H1 (cell line): Measurements from ENCODE around the gene ZNF660. TPM values are rescaled to one million over a fixed set of nuclear protein-coding genes. Genes with fewer than 3 reads are reported as not detected.
"Not testable (repeated sequence)": the region's sequence is repeated elsewhere in the genome, so short reads cannot be mapped to it uniquely, and the experiment has no call there.

Experiments used
- CTCF ChIA-PET: fragments of 300-600 bp; sonication (Branson Sonifier 250); formaldehyde crosslinking; loops from one replicate; lab custom pipeline; 2021; ENCODE audit not compliant: partially characterized antibody; lab: Charles Lee
- POLR2A ChIA-PET: fragments of 300-600 bp; sonication (Branson Sonifier 250); formaldehyde crosslinking; loops from one replicate; lab custom pipeline; 2021; ENCODE audit warnings: inconsistent platforms; ENCODE audit not compliant: partially characterized antibody; lab: Charles Lee
- DNase-seq, 2 experiments: peaks; one replicate each; pipeline versions ENCODE4 v3.0.0 to v3.0.0-alpha.2; 2010 to 2022; ENCODE audit warnings: low spot score in 2 of 2, low read depth in 1 of 2, mixed read lengths in 1 of 2
- FAIRE-seq: peaks from 2 replicates; lab custom pipeline; 2011; peaks lifted over from hg19 to GRCh38; lab: Jason Lieb, UNC
- H2AFZ ChIP-seq: 2 replicates; pipeline ENCODE4 v1.8.1; 2012; ENCODE audit warnings: low read length, inconsistent platforms
- H2AK5ac ChIP-seq: 2 replicates; pipeline ENCODE4 v1.6.1; 2013; ENCODE audit warnings: low read depth, low read length
- H2BK120ac ChIP-seq: replicated peaks from 2 replicates; pipeline ENCODE3; 2013; ENCODE audit warnings: low read depth, low read length, inconsistent platforms
- H2BK12ac ChIP-seq: 2 replicates; pipeline ENCODE4 v1.6.1; 2013; ENCODE audit warnings: low read depth, low read length
- H2BK15ac ChIP-seq: 2 replicates; pipeline ENCODE4 v1.6.1; 2013; ENCODE audit warnings: low read length
- H2BK20ac ChIP-seq: 2 replicates; pipeline ENCODE4 v1.6.1; 2013; ENCODE audit warnings: low read length
- H2BK5ac ChIP-seq: 2 replicates; pipeline ENCODE4 v1.6.1; 2013; ENCODE audit warnings: low read depth, low read length
- H3K14ac ChIP-seq: 2 replicates; pipeline ENCODE4 v1.6.1; 2013; ENCODE audit warnings: inconsistent platforms; ENCODE audit not compliant: insufficient read length
- H3K18ac ChIP-seq: 2 replicates; pipeline ENCODE4 v1.6.1; 2013; ENCODE audit warnings: low read length; ENCODE audit errors: extremely low read depth
- H3K23ac ChIP-seq: 2 replicates; pipeline ENCODE4 v1.6.1; 2013; ENCODE audit warnings: inconsistent platforms; ENCODE audit not compliant: insufficient read length
- H3K23me2 ChIP-seq: 2 replicates; pipeline ENCODE4 v1.6.1; 2013; ENCODE audit warnings: low read depth, low read length
- H3K27ac ChIP-seq: 2 replicates; pipeline ENCODE4 v1.6.1; 2011; ENCODE audit warnings: low read depth, low read length, inconsistent platforms
- H3K27me3 ChIP-seq, 4 experiments: replicated peaks in 1 of 4; 1 replicate in 1 of 4; 2 replicates in 3 of 4; pipeline versions ENCODE4 v1.6.1 to v1.8.1; 2011 to 2013; ENCODE audit warnings: low read length in 3 of 4, mild to moderate bottlenecking in 3 of 4, inconsistent platforms in 2 of 4, mixed read lengths in 2 of 4, moderate library complexity in 1 of 4; ENCODE audit not compliant: control insufficient read depth in 3 of 4, insufficient read depth in 3 of 4; ENCODE audit errors: extremely low read depth in 1 of 4
- H3K36me3 ChIP-seq, 4 experiments: 2 replicates each; pipeline versions ENCODE4 v1.6.1 to v1.8.1; 2011 to 2013; ENCODE audit warnings: mild to moderate bottlenecking in 4 of 4, low read length in 3 of 4, moderate library complexity in 2 of 4, control low read depth in 1 of 4, inconsistent platforms in 1 of 4; ENCODE audit not compliant: insufficient read depth in 4 of 4, control insufficient read depth in 2 of 4
- H3K4ac ChIP-seq: replicated peaks from 2 replicates; pipeline ENCODE3; 2013; ENCODE audit warnings: low read length, low read depth, mixed read lengths, inconsistent platforms; ENCODE audit not compliant: insufficient read length
- H3K4me1 ChIP-seq, 4 experiments: replicated peaks in 1 of 4; 1 replicate in 1 of 4; 2 replicates in 3 of 4; pipeline versions ENCODE4 v1.6.1 to v1.8.1; 2011 to 2013; ENCODE audit warnings: low read length in 3 of 4, inconsistent platforms in 2 of 4, mixed read lengths in 1 of 4; ENCODE audit not compliant: insufficient read depth in 4 of 4, control insufficient read depth in 3 of 4
- H3K4me2 ChIP-seq, 2 experiments: 2 replicates each; pipeline versions ENCODE4 v1.6.1 to v1.8.1; 2011 to 2013; ENCODE audit warnings: low read depth in 2 of 2, low read length in 2 of 2, control low read depth in 1 of 2, inconsistent platforms in 1 of 2, mild to moderate bottlenecking in 1 of 2; ENCODE audit not compliant: insufficient read depth in 1 of 2
- H3K4me3 ChIP-seq, 4 experiments: fragments of 200-600, 300-600 bp in 1 of 4; sonication (generic), shearing (Covaris generic), sonication (Bioruptor Twin) in 1 of 4; 2 replicates each; pipeline versions ENCODE4 v1.5.1 to v1.8.1; 2011 to 2016; ENCODE audit warnings: low read length in 4 of 4, low read depth in 3 of 4, control low read depth in 2 of 4, inconsistent platforms in 2 of 4, mild to moderate bottlenecking in 2 of 4, mixed read lengths in 1 of 4, moderate library complexity in 1 of 4; ENCODE audit not compliant: insufficient read depth in 2 of 4; ENCODE audit errors: extremely low read depth in 1 of 4
- H3K56ac ChIP-seq: replicated peaks from 2 replicates; pipeline ENCODE3; 2013; ENCODE audit warnings: low read depth, mild to moderate bottlenecking, mixed read lengths, low read length, inconsistent platforms; ENCODE audit not compliant: insufficient read length
- H3K79me1 ChIP-seq: 2 replicates; pipeline ENCODE4 v1.6.1; 2013; ENCODE audit warnings: low read depth, low read length, control low read depth
- H3K79me2 ChIP-seq, 2 experiments: 2 replicates each; pipeline versions ENCODE4 v1.6.1 to v1.8.1; 2012 to 2013; ENCODE audit warnings: low read length in 2 of 2, mild to moderate bottlenecking in 2 of 2, inconsistent platforms in 1 of 2; ENCODE audit not compliant: insufficient read depth in 2 of 2, control insufficient read depth in 1 of 2
- H3K9ac ChIP-seq, 4 experiments: replicated peaks in 1 of 4; 1 replicate in 1 of 4; 2 replicates in 3 of 4; pipeline versions ENCODE4 v1.6.1 to v1.8.1; 2011 to 2013; ENCODE audit warnings: low read depth in 3 of 4, low read length in 3 of 4, control low read depth in 2 of 4, mild to moderate bottlenecking in 2 of 4, moderate library complexity in 2 of 4, inconsistent platforms in 1 of 4; ENCODE audit errors: extremely low read depth in 1 of 4
- H3K9me3 ChIP-seq, 2 experiments: 2 replicates each; pipeline versions ENCODE4 v1.6.1 to v1.8.1; 2012 to 2013; ENCODE audit warnings: mild to moderate bottlenecking in 2 of 2, moderate library complexity in 2 of 2, control low read depth in 1 of 2, inconsistent platforms in 1 of 2, low read depth in 1 of 2, low read length in 1 of 2, mixed read lengths in 1 of 2; ENCODE audit not compliant: insufficient read depth in 2 of 2
- H4K20me1 ChIP-seq, 2 experiments: replicated peaks in 1 of 2; 2 replicates each; pipeline versions ENCODE3 to v1.8.1; 2011 to 2013; ENCODE audit warnings: inconsistent platforms in 2 of 2, low read length in 2 of 2, mild to moderate bottlenecking in 1 of 2; ENCODE audit not compliant: insufficient read depth in 2 of 2, control insufficient read depth in 1 of 2
- H4K5ac ChIP-seq: 2 replicates; pipeline ENCODE4 v1.6.1; 2013; ENCODE audit warnings: low read length, low read depth, mixed read lengths, inconsistent platforms; ENCODE audit not compliant: insufficient read length
- H4K8ac ChIP-seq: 2 replicates; pipeline ENCODE4 v1.8.0; 2013; ENCODE audit warnings: mild to moderate bottlenecking, moderate library complexity, low read length, inconsistent platforms; ENCODE audit not compliant: insufficient read depth; ENCODE audit errors: extremely low read depth
- H4K91ac ChIP-seq: replicated peaks from 2 replicates; pipeline ENCODE3; 2013; ENCODE audit warnings: low read length, mixed read lengths, inconsistent platforms; ENCODE audit not compliant: insufficient read length
- WGBS, 2 experiments: shearing (Covaris generic) in 1 of 2; methylation state at CpG; one replicate each; pipeline versions ENCODE4 v1.1.6 to v1.1.7; 2013 to 2015; ENCODE audit warnings: low lambda C conversion rate in 2 of 2, mixed read lengths in 2 of 2, inconsistent platforms in 1 of 2, low coverage in 1 of 2, missing lambda C conversion rate in 1 of 2; ENCODE audit not compliant: insufficient replicate concordance in 2 of 2, insufficient coverage in 1 of 2, insufficient read length in 1 of 2; ENCODE audit errors: extremely low coverage in 1 of 2, missing lambda C conversion rate in 1 of 2; 5-methylcytosine and 5-hydroxymethylcytosine counted together
- polyA plus RNA-seq, 7 experiments: library from polyadenylated mRNA; depleted of rRNA in 3 of 7; stranded (reverse) in 5 of 7; unstranded in 2 of 7; fragments of >200 nt in 5 of 7; fragments of 200-250 nt in 2 of 7; gene quantifications; 1 replicate in 5 of 7; 2 replicates in 1 of 7; 4 replicates in 1 of 7; pipeline versions ENCODE4 v1.2.1 to v1.2.3, GENCODE V29; 2011 to 2013; ENCODE audit warnings: missing spikeins in 2 of 7, mixed read lengths in 2 of 7
- total RNA-seq: library from RNA; stranded (reverse); fragmentation: NEBNext Ultra II Directional; extraction: Animal tissue kit (Norgen Biotek cat#: 25700); gene quantifications from 2 replicates; pipeline ENCODE4 v1.2.1, GENCODE V29; 2021

The ZNF660 gene
- total and polyA plus RNA-seq, 2 of the 8 experiments (the other 6 are each of a cell fraction or from before 2014, with no cell fraction given), result 3.1 to 13.0 TPM

DNA sequence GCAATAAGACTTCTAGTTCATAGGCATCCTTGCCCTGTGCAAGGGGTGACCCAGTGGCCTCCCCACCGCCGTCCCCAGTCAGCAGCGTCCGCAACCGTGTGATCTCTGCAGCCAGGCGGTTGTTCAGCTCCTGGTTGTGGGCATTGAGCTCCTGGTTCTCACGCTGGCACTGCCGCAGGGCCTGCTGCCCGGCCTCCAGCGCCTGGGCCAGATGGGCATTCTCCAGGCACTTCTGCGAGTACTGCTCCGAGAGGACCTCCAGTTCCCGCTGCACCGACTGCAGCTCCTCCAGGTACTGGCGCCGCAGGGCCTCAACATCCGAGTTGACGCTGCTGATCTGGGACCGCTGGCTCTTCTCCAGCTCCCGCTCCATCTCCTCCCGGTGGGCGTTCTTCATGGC is 6.4 kb upstream of the ZNF660 start:
- not testable (repeated sequence) for DNase-seq, H4K8ac ChIP-seq, H3K18ac ChIP-seq, H3K27me3 ChIP-seq, H2BK120ac ChIP-seq, H3K4me3 ChIP-seq, H3K79me1 ChIP-seq, H2BK20ac ChIP-seq, H3K4me1 ChIP-seq, H2BK12ac ChIP-seq, FAIRE-seq, H2AFZ ChIP-seq, H3K27ac ChIP-seq, H4K20me1 ChIP-seq, H3K14ac ChIP-seq, H3K4me2 ChIP-seq, H4K5ac ChIP-seq, H2BK15ac ChIP-seq, H2AK5ac ChIP-seq, H3K9ac ChIP-seq, H3K79me2 ChIP-seq, H3K23ac ChIP-seq, H2BK5ac ChIP-seq, H3K4ac ChIP-seq, H4K91ac ChIP-seq, H3K56ac ChIP-seq, H3K9me3 ChIP-seq, H3K23me2 ChIP-seq
- peaks cover 0 to 11% (median 0%) of the 10 kb centered on the region in 4 experiments; a peak in 3 of 8 replicates for H3K36me3 ChIP-seq
- ChIA-PET CTCF (interaction anchor here (1.1 kb wide), 1 partner anchor 134 kb away, joined by 3 read pairs; the partner anchor contains the start of gene ZNF502), POLR2A (interaction anchor here (1.5 kb wide), 1 partner anchor 22 kb away, joined by 3 read pairs; no protein-coding TSS in a partner anchor)
- WGBS, 2 experiments, result 86% methylated on average over 16 of the region's 22 CpGs; no CpG with 5 or more reads in 1 of the 2 experiments
